ENCODE measurements around the gene KCNJ4.
"Not testable (repeated sequence)": the region's sequence is repeated elsewhere in the genome, so short reads cannot be mapped to it uniquely, and the experiment has no call there.

GRCh38 chr22:38381371-38381770, 73.6 kb downstream of the KCNJ4 start:
- not testable (repeated sequence) for TF ChIP-seq CTCF (optimal IDR thresholded peaks at IDR 0.05 in 1 of 3, IDR thresholded peaks at IDR 0.05 in 1 of 3, conservative IDR thresholded peaks at IDR 0.05 in 1 of 3; ENCODE audit: extremely low read depth in 1 of 3, insufficient read depth in 2 of 3, low read length in 3 of 3); EZH2 (IDR thresholded peaks at IDR 0.05; ENCODE audit: low read length)
